HG03060 (cell line): ENCODE results near the gene KAT8.
"Not testable (repeated sequence)": the region's sequence is repeated elsewhere in the genome, so short reads cannot be mapped to it uniquely, and the experiment has no call there.

Source experiments
- ATAC-seq: cut with Tn5 transposase; IDR thresholded peaks from one replicate; pipeline ENCODE4 v1.9.1; 2021; ENCODE audit warnings: low read depth, moderate number of reproducible peaks; ENCODE audit not compliant: unreplicated experiment

KAT8 gene

DNA sequence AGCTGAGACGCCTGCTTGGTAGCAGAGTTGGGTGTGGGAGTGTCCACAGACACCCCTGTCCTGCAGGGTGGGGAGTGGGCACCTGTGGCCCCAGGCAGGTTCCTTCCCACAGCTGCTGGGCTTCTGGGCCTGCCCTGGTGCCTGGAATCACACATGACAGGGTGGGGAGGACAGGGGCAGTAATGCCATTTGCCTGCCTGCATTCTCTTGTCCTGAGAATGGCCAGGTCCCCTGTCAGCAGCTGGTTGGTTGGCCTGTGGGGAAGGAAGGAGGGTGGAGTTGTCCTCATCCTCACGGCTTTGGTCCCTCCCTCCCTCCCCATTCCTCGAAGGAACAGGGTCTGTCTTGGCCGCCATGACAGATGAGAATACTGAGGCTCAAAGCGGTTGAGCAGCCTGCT is 33.9 kb upstream of the KAT8 start:
- ATAC-seq = no peak

- no peak for ATAC-seq
Observed at GRCh38 chr16:31083981-31084380, 33.5 kb upstream of the KAT8 start.

- no peak for ATAC-seq
Observed at GRCh38 chr16:31084584-31085302, 32.7 kb upstream of the KAT8 start.

- no peak for ATAC-seq
Observed at GRCh38 chr16:31085411-31085810, 32.1 kb upstream of the KAT8 start.

- no peak for ATAC-seq
Observed at GRCh38 chr16:31085873-31086628, 31.4 kb upstream of the KAT8 start.

GRCh38 chr16:31086629-31086906 is 30.9 kb upstream of the KAT8 start:
- no peak for ATAC-seq

- ATAC-seq = no peak
Observed at GRCh38 chr16:31087481-31087880, 30.0 kb upstream of the KAT8 start.

GRCh38 chr16:31087971-31088370 is 29.5 kb upstream of the KAT8 start:
- no peak for ATAC-seq

GRCh38 chr16:31088459-31089183 is 28.8 kb upstream of the KAT8 start, which contains the start of gene PRSS53:
PRSS53 (minus strand) TSS chr16:31088943; CDS start chr16:31088809, 134 bp downstream.
- no peak for ATAC-seq

GRCh38 chr16:31089199-31089598 is 28.3 kb upstream of the KAT8 start:
- no peak for ATAC-seq

DNA sequence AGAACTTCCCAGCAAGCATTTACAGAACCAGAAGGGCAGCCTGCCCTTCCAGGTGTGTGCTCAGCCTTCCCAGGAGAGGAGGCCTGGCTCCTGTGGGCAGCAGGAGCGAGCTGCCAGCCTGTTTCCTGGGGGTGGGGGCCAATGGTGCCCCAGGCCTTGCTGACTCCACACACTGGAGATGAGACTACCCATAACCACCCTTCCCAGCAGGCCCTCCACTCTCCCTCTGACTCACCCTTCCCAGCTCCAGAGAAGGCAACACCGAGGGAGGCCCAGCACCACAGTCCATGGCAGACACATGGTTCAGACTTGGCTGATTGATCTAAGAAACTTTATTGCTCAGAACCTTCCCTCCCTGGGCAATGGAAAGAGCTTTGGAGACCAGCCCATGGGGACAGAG is 26.9 kb upstream of the KAT8 start:
- no peak for ATAC-seq

DNA sequence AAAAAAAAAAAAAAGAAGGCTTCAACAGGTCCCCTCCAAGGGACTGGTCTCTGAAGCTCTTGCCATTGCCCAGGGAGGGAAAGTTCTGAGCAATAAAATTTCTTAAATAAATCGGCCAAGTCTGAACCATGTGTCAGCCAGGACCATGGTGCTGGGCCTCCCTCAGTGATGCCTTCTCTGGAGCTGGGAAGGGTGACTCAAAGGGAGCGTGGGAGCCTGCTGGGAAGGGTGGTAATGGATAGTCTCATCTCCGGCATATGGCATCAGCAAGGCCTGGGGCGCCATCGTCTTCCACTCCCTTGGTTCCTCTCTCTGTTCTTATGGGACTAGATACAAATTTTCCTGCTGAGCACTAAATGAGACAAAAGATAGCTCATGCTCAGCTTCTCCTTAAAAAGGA is 25.1 kb upstream of the KAT8 start:
- no peak for ATAC-seq

GRCh38 chr16:31093132-31093703 is 24.2 kb upstream of the KAT8 start:
- ATAC-seq = no peak

DNA sequence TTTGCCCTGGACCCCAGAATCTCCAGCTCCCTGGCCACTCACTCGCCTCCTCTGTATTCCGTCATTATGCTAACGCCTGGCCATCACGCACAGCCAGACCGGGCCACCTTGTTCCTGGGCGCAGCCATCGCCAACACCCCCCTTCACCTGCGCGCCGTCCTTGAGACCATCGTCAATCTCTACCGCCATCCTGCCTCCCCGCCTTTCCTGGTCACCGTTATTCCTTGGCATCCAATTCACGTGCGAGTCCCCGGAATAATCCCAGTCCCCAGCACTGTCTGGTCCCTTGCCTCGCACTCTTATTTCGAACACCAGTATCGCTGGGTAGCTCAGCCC is 23.4 kb upstream of the KAT8 start:
- no peak for ATAC-seq

GRCh38 chr16:31094424-31095120 is 22.9 kb upstream of the KAT8 start, which contains the start of gene VKORC1:
VKORC1 (minus strand) TSS chr16:31094797; CDS start chr16:31094729, 68 bp downstream.
- peak; percentile 54 for ATAC-seq

GRCh38 chr16:31099860-31100638 is 17.4 kb upstream of the KAT8 start:
- ATAC-seq = no peak

GRCh38 chr16:31100876-31101641 is 16.4 kb upstream of the KAT8 start:
- not testable (repeated sequence) for ATAC-seq

DNA sequence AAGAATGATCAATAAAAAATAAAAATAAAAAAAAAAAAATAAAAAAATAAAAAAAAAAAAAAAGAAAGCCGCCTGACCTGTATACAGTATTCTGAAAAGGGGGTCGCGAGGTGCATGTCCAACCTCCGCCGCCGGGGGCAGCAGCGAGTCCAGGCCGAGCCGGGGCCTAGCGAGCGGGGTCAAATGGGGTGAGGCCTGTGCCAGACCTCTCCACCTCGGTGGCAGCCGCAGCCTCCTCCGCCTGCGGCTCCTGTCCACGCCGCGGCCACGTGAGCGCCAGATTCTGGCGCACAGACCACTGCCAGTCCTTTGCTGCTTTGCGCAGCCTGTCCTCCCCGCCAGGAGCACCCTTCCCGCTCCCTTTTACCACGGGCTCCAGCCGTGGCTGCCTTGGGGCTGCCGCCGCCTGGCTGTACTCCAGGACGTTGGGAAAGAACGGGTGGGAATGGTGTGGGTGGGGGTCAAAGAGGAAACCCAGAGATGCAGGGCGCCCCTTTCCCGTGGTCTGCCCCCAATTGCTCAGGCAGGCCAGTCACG is 11.7 kb upstream of the KAT8 start:
- ATAC-seq = no peak
